K562 (cell line): ENCODE data around the gene CDC42BPB. TPM values are rescaled to one million over a fixed set of nuclear protein-coding genes. Genes with fewer than 3 reads are reported as not detected.

Experiments used
- ATAC-seq: fragments of 200-7000 bp; cut with Tn5 transposase; 3 replicates; pipeline ENCODE4 v1.9.1; 2020; ENCODE audit warnings: moderate library complexity
- BruUV-seq: library from RNA; stranded (reverse); fragments of 400-500 nt; replicated peaks from 2 replicates; lab custom pipeline; 2021; lab: Mats Ljungman, UMichigan
- CTCF ChIA-PET: fragments of 300-600 bp; formaldehyde crosslinking; extraction: SDS; loops from one replicate; lab custom pipeline; 2021; ENCODE audit warnings: low intra/inter-chr PET ratio; lab: Yijun Ruan, JAX
- POLR2A ChIA-PET: fragments of 300-600, 350-650 bp; sonication (Branson Sonifier 250); formaldehyde crosslinking; extraction: SDS; loops from one replicate; lab custom pipeline; 2021; ENCODE audit warnings: antibody characterized with exemption, inconsistent platforms; lab: Yijun Ruan, JAX
- DNase-seq, 4 experiments: peaks; one replicate each; pipeline versions ENCODE4 v3.0.0 to v3.0.0-alpha.2; 2011 to 2018; ENCODE audit warnings: low spot score in 3 of 4, mixed read lengths in 3 of 4; ENCODE audit errors: extremely low read depth in 1 of 4
- FAIRE-seq: peaks from 2 replicates; lab custom pipeline; 2011; peaks lifted over from hg19 to GRCh38; lab: Jason Lieb, UNC
- H2AFZ ChIP-seq: 2 replicates; pipeline ENCODE4 v1.6.0; 2011; ENCODE audit warnings: low read depth, low read length, control low read depth, inconsistent platforms
- H3K27ac ChIP-seq: fragments of 200-600 bp; 3 replicates; pipeline ENCODE4 v1.8.0; 2011; ENCODE audit warnings: low read depth, mild to moderate bottlenecking, control low read depth, inconsistent platforms, low read length, moderate library complexity, mixed read lengths; ENCODE audit errors: extremely low read depth
- H3K27me3 ChIP-seq, 2 experiments: fragments of 300-600 bp in 1 of 2; 2 replicates in 1 of 2; 3 replicates in 1 of 2; pipeline versions ENCODE4 v1.6.0 to v1.8.0; 2011; ENCODE audit warnings: inconsistent platforms in 2 of 2, low read length in 2 of 2, mild to moderate bottlenecking in 1 of 2, mixed read lengths in 1 of 2, moderate library complexity in 1 of 2; ENCODE audit not compliant: control insufficient read depth in 2 of 2, insufficient read depth in 2 of 2
- H3K36me3 ChIP-seq: fragments of 300-600 bp; 3 replicates; pipeline ENCODE4 v1.8.0; 2011; ENCODE audit warnings: mild to moderate bottlenecking, low read length, inconsistent platforms; ENCODE audit not compliant: control insufficient read depth, insufficient read depth
- H3K4me1 ChIP-seq, 2 experiments: fragments of 200-600 bp in 1 of 2; replicated peaks in 1 of 2; 2 replicates in 1 of 2; 3 replicates in 1 of 2; pipeline versions ENCODE4 v1.5.1 to v1.8.0; 2011; ENCODE audit warnings: inconsistent platforms in 2 of 2, low read length in 2 of 2, mild to moderate bottlenecking in 1 of 2, mixed read lengths in 1 of 2, moderate library complexity in 1 of 2; ENCODE audit not compliant: control insufficient read depth in 2 of 2, insufficient read depth in 2 of 2
- H3K4me2 ChIP-seq: 2 replicates; pipeline ENCODE4 v1.6.1; 2011; ENCODE audit warnings: low read length, control low read depth, inconsistent platforms, mixed read lengths; ENCODE audit not compliant: insufficient read depth
- H3K4me3 ChIP-seq: fragments of 200-600 bp; sonication (generic), shearing (Covaris generic); 2 replicates; pipeline ENCODE4 v1.5.1; 2016; ENCODE audit warnings: control low read depth, inconsistent platforms
- H3K79me2 ChIP-seq: fragments of 200-600 bp; 3 replicates; pipeline ENCODE4 v1.8.0; 2011; ENCODE audit warnings: low read length, inconsistent platforms; ENCODE audit not compliant: control insufficient read depth, insufficient read depth
- H3K9ac ChIP-seq, 2 experiments: 2 replicates each; pipeline versions ENCODE4 v1.6.0 to v1.6.1; 2011; ENCODE audit warnings: low read depth in 2 of 2, low read length in 2 of 2, control low read depth in 1 of 2, inconsistent platforms in 1 of 2, mild to moderate bottlenecking in 1 of 2, mixed read lengths in 1 of 2; ENCODE audit not compliant: insufficient read depth in 1 of 2
- H3K9me1 ChIP-seq: one replicate; pipeline ENCODE4 v1.6.0; 2011; ENCODE audit warnings: inconsistent platforms, mild to moderate bottlenecking, low read length, moderate library complexity; ENCODE audit not compliant: control insufficient read depth, insufficient read depth
- H3K9me3 ChIP-seq: replicated peaks from 2 replicates; pipeline ENCODE4 v1.5.1; 2011; ENCODE audit warnings: low read depth, low read length, inconsistent platforms; ENCODE audit not compliant: control insufficient read depth, insufficient read depth
- H4K20me1 ChIP-seq: replicated peaks from 2 replicates; pipeline ENCODE4 v1.6.1; 2011; ENCODE audit warnings: low read length, inconsistent platforms, mixed read lengths; ENCODE audit not compliant: control insufficient read depth, insufficient read depth
- L3MBTL2 ChIP-seq: fragments of 450-650 bp; IDR thresholded peaks from 2 replicates; pipeline ENCODE4 v1.6.1; 2016; ENCODE audit warnings: mild to moderate bottlenecking, moderate library complexity
- MYC ChIP-seq, 2 experiments: fragments of 250-450 bp in 1 of 2; sonication (Bioruptor Pico) in 1 of 2; IDR thresholded peaks; 2 replicates each; pipeline versions ENCODE4 v1.5.1 to v1.6.1; 2012 to 2021; ENCODE audit warnings: low read depth in 2 of 2, borderline replicate concordance in 1 of 2, improper control_type of control experiment in 1 of 2, low read length in 1 of 2, mild to moderate bottlenecking in 1 of 2, moderate library complexity in 1 of 2
- RBBP5 ChIP-seq: fragments of 200-600 bp; sonication (generic); IDR thresholded peaks from 2 replicates; pipeline ENCODE4 v1.6.1; 2012; ENCODE audit warnings: borderline replicate concordance, mild to moderate bottlenecking, low read length, control low read depth, inconsistent platforms; ENCODE audit not compliant: insufficient read depth, poor library complexity, severe bottlenecking
- RBM39 ChIP-seq: fragments of 200-400 bp; formaldehyde crosslinking; optimal IDR thresholded peaks from 2 replicates; pipeline ENCODE3; 2018; ENCODE audit warnings: low read depth, low read length
- TOE1 ChIP-seq, 2 experiments: fragments of 450-650 bp in 1 of 2; sonication (generic) in 1 of 2; formaldehyde crosslinking in 1 of 2; IDR thresholded peaks; 2 replicates each; pipeline versions ENCODE4 v1.7.1 to v1.8.0; 2016 to 2022; ENCODE audit warnings: borderline replicate concordance in 2 of 2, mild to moderate bottlenecking in 2 of 2, antibody characterized with exemption in 1 of 2, inconsistent platforms in 1 of 2, low read depth in 1 of 2, missing genetic modification reagents in 1 of 2, moderate library complexity in 1 of 2
- ZBED1 ChIP-seq: IDR thresholded peaks from 2 replicates; pipeline ENCODE4 v1.6.1; 2014
- ZNF77 ChIP-seq: fragments of 250-450 bp; sonication (Bioruptor Pico); IDR thresholded peaks from 2 replicates; pipeline ENCODE4 v1.5.0; 2020
- WGBS: fragments of 100-300 bp; shearing (Covaris generic); methylation state at CpG from one replicate; pipeline ENCODE4 v1.1.6; 2016; ENCODE audit warnings: low coverage, mixed read lengths; ENCODE audit not compliant: insufficient coverage; ENCODE audit errors: missing lambda C conversion rate; 5-methylcytosine and 5-hydroxymethylcytosine counted together
- in situ Hi-C: fragments of 300-500 bp; cut with MboI; formaldehyde crosslinking; loops from 4 replicates; pipeline ENCODE4 v1.15.0; 2018; ENCODE audit warnings: inconsistent platforms, mixed read lengths
- intact Hi-C: fragments of 100-400 bp; cut with micrococcal nuclease; formaldehyde crosslinking; loops from 2 replicates; pipeline ENCODE4 v1.14.2; 2022
- polyA plus RNA-seq, 8 experiments: library from polyadenylated mRNA; depleted of rRNA in 4 of 8; stranded (reverse) in 5 of 8; unstranded in 3 of 8; fragments of >200 nt; fragmentation: Nextera tagmentation in 2 of 8; fragmentation: Illumina TruSeq in 1 of 8; extraction: Ambion mirVana in 2 of 8; extraction: Trizol in 1 of 8; gene quantifications; 2 replicates each; pipeline versions ENCODE4 v1.2.1 to v1.2.3, GENCODE V29; 2011 to 2014; ENCODE audit warnings: inconsistent platforms in 1 of 8, missing spikeins in 1 of 8
- total RNA-seq, 7 experiments: library from RNA; depleted of rRNA in 6 of 7; stranded (reverse); fragments of >200 nt in 6 of 7; fragmentation: Illumina TruSeq in 2 of 7; extraction: Trizol in 2 of 7; gene quantifications; 2 replicates each; pipeline versions ENCODE4 v1.2.1 to v1.2.3, GENCODE V29; 2011 to 2021; ENCODE audit warnings: low replicate concordance in 1 of 7
- TF ChIP-seq, protein P1 (sequence below): fragments of 450-650 bp; IDR thresholded peaks from 2 replicates; pipeline ENCODE4 v1.6.1; 2017; ENCODE audit warnings: antibody characterized with exemption, mild to moderate bottlenecking

The CDC42BPB gene
- total and polyA plus RNA-seq, 9 of the 15 experiments (the other 6 are each of a cell fraction or from before 2014, with no cell fraction given), result 0.07 to 24.3 (median 12.6) TPM

DNA sequence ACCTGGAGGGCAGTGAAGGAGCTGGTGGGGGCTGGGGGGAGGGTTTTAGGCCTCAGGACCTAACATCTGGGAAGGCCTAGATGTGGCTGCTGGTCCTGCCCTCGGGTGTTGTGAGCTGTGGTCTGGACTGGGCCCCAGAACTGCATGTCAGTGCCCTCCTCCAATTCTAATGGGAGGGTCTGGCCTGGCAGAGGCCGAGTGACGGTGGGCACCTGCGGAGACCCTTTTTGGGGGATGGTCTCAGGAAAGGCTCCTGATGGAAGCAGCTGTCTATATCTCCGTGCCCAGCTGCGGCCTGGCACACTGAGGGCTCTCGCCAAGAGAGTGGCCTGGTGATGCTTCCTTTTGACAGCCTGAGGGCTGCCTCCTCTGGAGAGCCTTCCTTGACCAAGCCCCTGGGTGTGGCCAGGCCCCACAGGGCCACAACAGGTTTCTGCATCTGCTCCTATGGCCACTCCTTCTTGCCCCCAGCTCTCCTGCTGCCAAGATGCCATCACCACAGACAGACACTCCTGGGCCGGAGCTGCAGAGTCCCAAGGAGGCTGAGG is 42.5 kb upstream of the CDC42BPB start:
- peak in 1 of 4 experiments; percentile 28 for DNase-seq
- FAIRE-seq, result peak; percentile 23
- 45% methylated on average over 2 of the region's 8 CpGs for WGBS
- H3K4me2 ChIP-seq, result peak overlapping the region; percentile 85
- peaks cover 6% of the 10 kb centered on the region; the same call in 1 of the 3 replicates for H3K36me3 ChIP-seq
- no peaks in the 10 kb centered on the region for H4K20me1 ChIP-seq
- peak overlapping the region; percentile 84 for H3K27ac ChIP-seq
- H3K9me3 ChIP-seq, result no peaks in the 10 kb centered on the region
- in situ Hi-C loops (loop anchor here (10.0 kb wide), 1 partner anchor 195 kb away; no protein-coding TSS in a partner anchor), intact Hi-C loops (no loop called here)
- peak overlapping the region; percentile 94 for H2AFZ ChIP-seq
- no peak for TF ChIP-seq ZNF77 (CRISPR knock-in tag)
- no peak for TF ChIP-seq RBBP5
- TF ChIP-seq ZBED1, result no peak
- 0 out of 2 replicates have a peak, but pooled peaks have one; percentile 2 for TF ChIP-seq L3MBTL2
- TF ChIP-seq, protein P1, sequence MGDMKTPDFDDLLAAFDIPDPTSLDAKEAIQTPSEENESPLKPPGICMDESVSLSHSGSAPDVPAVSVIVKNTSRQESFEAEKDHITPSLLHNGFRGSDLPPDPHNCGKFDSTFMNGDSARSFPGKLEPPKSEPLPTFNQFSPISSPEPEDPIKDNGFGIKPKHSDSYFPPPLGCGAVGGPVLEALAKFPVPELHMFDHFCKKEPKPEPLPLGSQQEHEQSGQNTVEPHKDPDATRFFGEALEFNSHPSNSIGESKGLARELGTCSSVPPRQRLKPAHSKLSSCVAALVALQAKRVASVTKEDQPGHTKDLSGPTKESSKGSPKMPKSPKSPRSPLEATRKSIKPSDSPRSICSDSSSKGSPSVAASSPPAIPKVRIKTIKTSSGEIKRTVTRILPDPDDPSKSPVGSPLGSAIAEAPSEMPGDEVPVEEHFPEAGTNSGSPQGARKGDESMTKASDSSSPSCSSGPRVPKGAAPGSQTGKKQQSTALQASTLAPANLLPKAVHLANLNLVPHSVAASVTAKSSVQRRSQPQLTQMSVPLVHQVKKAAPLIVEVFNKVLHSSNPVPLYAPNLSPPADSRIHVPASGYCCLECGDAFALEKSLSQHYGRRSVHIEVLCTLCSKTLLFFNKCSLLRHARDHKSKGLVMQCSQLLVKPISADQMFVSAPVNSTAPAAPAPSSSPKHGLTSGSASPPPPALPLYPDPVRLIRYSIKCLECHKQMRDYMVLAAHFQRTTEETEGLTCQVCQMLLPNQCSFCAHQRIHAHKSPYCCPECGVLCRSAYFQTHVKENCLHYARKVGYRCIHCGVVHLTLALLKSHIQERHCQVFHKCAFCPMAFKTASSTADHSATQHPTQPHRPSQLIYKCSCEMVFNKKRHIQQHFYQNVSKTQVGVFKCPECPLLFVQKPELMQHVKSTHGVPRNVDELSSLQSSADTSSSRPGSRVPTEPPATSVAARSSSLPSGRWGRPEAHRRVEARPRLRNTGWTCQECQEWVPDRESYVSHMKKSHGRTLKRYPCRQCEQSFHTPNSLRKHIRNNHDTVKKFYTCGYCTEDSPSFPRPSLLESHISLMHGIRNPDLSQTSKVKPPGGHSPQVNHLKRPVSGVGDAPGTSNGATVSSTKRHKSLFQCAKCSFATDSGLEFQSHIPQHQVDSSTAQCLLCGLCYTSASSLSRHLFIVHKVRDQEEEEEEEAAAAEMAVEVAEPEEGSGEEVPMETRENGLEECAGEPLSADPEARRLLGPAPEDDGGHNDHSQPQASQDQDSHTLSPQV, result peak; percentile 2; the same call in 1 of the 2 replicates
- no peak for TF ChIP-seq RBM39
- no peak for TF ChIP-seq MYC (IDR thresholded peaks at IDR 0.05; ENCODE audit: low read depth, low read length)
- no peak for TF ChIP-seq MYC (CRISPR knock-in tag; IDR thresholded peaks at IDR 0.05; ENCODE audit: borderline replicate concordance, low read depth)
- no peak for TF ChIP-seq TOE1 (IDR thresholded peaks at IDR 0.05; ENCODE audit: borderline replicate concordance)
- no peak for TF ChIP-seq TOE1 (CRISPR knock-in tag; IDR thresholded peaks at IDR 0.05; ENCODE audit: borderline replicate concordance, low read depth)
- peak; percentile 53 for ATAC-seq
- peak overlapping the region; percentile 62 to 91; a peak in 3 of 4 replicates for H3K9ac ChIP-seq
- H3K4me3 ChIP-seq, result peak overlapping the region; percentile 29
- H3K79me2 ChIP-seq, result peaks cover 11% of the 10 kb centered on the region; the same call in 2 of the 3 replicates
- BruUV-seq, result no TSS peak
- CTCF ChIA-PET, result no interaction called here
- H3K4me1 ChIP-seq, result peaks cover 26 to 85% of the 10 kb centered on the region in 2 experiments
- POLR2A ChIA-PET, result interaction anchor here (0.6 to 2.0 kb wide), 3 partner anchors 11 to 29 kb away, joined by 3 to 7 read pairs (median 4); no protein-coding TSS in a partner anchor
- H3K27me3 ChIP-seq, result no peaks in the 10 kb centered on the region
- no peaks in the 10 kb centered on the region for H3K9me1 ChIP-seq
